PC-3 (cell line): ENCODE results near the gene ARPIN. TPM values are rescaled to one million over a fixed set of nuclear protein-coding genes. Genes with fewer than 3 reads are reported as not detected.

ENCODE experiments used
- ATAC-seq: fragments of 200-7000 bp; cut with Tn5 transposase; 2 replicates; pipeline ENCODE4 v1.9.1; 2020; ENCODE audit warnings: mild to moderate bottlenecking, moderate library complexity
- BruUV-seq: library from RNA; stranded (reverse); fragments of 400-500 nt; replicated peaks from 2 replicates; lab custom pipeline; 2021; lab: Mats Ljungman, UMichigan
- CTCF ChIA-PET: fragments of 300-600 bp; sonication (Branson Sonifier 250); formaldehyde crosslinking; loops from one replicate; lab custom pipeline; 2022; ENCODE audit warnings: antibody characterized with exemption; lab: Charles Lee
- POLR2A ChIA-PET: fragments of 300-600 bp; sonication (Branson Sonifier 250); formaldehyde crosslinking; loops from one replicate; lab custom pipeline; 2022; ENCODE audit warnings: antibody characterized with exemption; ENCODE audit not compliant: unreplicated experiment; lab: Charles Lee
- DNase-seq: peaks from one replicate; pipeline ENCODE4 v3.0.0-alpha.2; 2015
- H2AFZ ChIP-seq: fragments of 300-600 bp; sonication (generic); 2 replicates; pipeline ENCODE4 v1.6.0; 2016; ENCODE audit warnings: antibody characterized with exemption, low read length
- H3F3A ChIP-seq: fragments of 300-600 bp; sonication (generic); one replicate; pipeline ENCODE4 v1.6.0; 2017; ENCODE audit warnings: antibody characterized with exemption, low read length, control low read depth, mild to moderate bottlenecking; ENCODE audit not compliant: unreplicated experiment
- H3K27ac ChIP-seq: fragments of 300-600 bp; sonication (generic); 2 replicates; pipeline ENCODE4 v1.5.1; 2016; ENCODE audit warnings: mild to moderate bottlenecking, low read length
- H3K27me3 ChIP-seq: fragments of 300-600 bp; sonication (generic); 2 replicates; pipeline ENCODE4 v1.6.1; 2016; ENCODE audit warnings: low read length, mixed read lengths
- H3K36me3 ChIP-seq: fragments of 300-600 bp; sonication (generic); 2 replicates; pipeline ENCODE4 v1.6.1; 2016; ENCODE audit warnings: low read depth, mixed run types, low read length, mixed read lengths
- H3K4me1 ChIP-seq: fragments of 300-600 bp; sonication (generic); 2 replicates; pipeline ENCODE4 v1.5.1; 2016; ENCODE audit warnings: low read length; ENCODE audit not compliant: insufficient read depth
- H3K4me2 ChIP-seq: fragments of 300-600 bp; sonication (generic); 2 replicates; pipeline ENCODE4 v1.6.0; 2016; ENCODE audit warnings: low read length
- H3K4me3 ChIP-seq: fragments of 300-600 bp; sonication (generic); 2 replicates; pipeline ENCODE4 v1.5.1; 2016; ENCODE audit warnings: mild to moderate bottlenecking, low read length, mixed read lengths
- H3K79me2 ChIP-seq: fragments of 300-600 bp; sonication (generic); 2 replicates; pipeline ENCODE4 v1.6.1; 2017; ENCODE audit warnings: low read length, mixed read lengths
- H3K9ac ChIP-seq: fragments of 300-600 bp; sonication (generic); 2 replicates; pipeline ENCODE4 v1.6.0; 2016; ENCODE audit warnings: mild to moderate bottlenecking, low read length
- H3K9me2 ChIP-seq: fragments of 300-600 bp; sonication (generic); replicated peaks from 2 replicates; pipeline ENCODE4 v1.6.1; 2016; ENCODE audit warnings: mixed run types, low read length, mixed read lengths
- H3K9me3 ChIP-seq: fragments of 300-600 bp; sonication (generic); 2 replicates; pipeline ENCODE4 v1.6.1; 2016; ENCODE audit warnings: low read length, mixed read lengths
- H4K20me1 ChIP-seq: fragments of 300-600 bp; sonication (generic); 2 replicates; pipeline ENCODE4 v1.6.1; 2016; ENCODE audit warnings: low read length, mixed read lengths
- EZH2 ChIP-seq: fragments of 300-600 bp; sonication (generic); IDR thresholded peaks from one replicate; pipeline ENCODE4 v1.6.1; 2017; ENCODE audit warnings: antibody characterized with exemption, mild to moderate bottlenecking, low read length; ENCODE audit not compliant: unreplicated experiment
- EZH2phosphoT487 ChIP-seq: fragments of 300-600 bp; sonication (generic); IDR thresholded peaks from 2 replicates; pipeline ENCODE4 v1.6.1; 2018; ENCODE audit warnings: mild to moderate bottlenecking, antibody characterized with exemption, low read length, borderline replicate concordance
- intact Hi-C: fragments of 100-400 bp; cut with micrococcal nuclease; formaldehyde crosslinking; loops from 2 replicates; pipeline ENCODE4 v1.9.0; 2023
- total RNA-seq: library from RNA; depleted of rRNA; stranded (reverse); fragments of >200 nt; gene quantifications from 2 replicates; pipeline ENCODE4 v1.2.3, GENCODE V29; 2014
- TF ChIP-seq, protein P1 (sequence below): fragments of 300-600 bp; sonication (generic); conservative IDR thresholded peaks from 2 replicates; pipeline ENCODE4 v1.5.1; 2017; ENCODE audit warnings: antibody characterized with exemption, low read depth, mild to moderate bottlenecking, low read length

ARPIN gene
- total RNA-seq, 1 experiment from 2014 or later, result 8.0 TPM

DNA sequence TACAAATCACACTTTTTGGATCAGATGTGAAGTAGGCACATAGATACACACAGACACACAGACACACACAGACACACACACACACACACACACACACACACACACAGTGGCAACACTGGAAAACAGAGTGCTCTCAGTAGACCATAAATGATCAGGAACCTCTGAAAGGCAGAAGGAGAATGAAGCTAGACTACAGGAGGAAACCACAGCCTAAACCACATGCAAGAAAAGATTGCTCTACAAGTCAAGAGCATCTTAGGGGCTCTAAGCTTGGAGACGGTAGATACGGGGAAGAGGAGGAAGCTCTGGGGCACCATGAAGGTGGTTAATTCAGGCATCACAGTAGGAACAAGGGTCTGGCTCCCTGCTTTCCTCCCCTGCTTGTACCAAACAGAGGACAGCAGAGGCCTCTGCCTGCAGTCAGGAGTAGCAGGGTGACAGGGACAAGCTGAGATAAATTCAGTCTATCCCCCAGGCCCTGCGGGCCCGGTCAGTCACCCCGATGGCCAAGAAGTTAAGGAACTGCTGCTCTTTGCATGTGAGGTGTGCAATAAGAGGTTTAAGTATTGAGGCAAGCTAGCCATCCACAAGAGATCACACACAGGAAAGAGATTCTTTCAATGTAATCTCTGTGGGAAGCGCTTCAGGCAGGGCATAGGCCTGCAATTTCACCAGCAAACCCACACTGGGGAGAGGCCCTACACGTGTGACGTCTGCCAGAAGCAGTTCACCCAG is 23.5 kb upstream of the ARPIN start:
- peak overlapping the region; percentile 94 for H3K27ac ChIP-seq
- peak overlapping the region; percentile 40 for H3K9ac ChIP-seq
- H3K27me3 ChIP-seq, result no peaks in the 10 kb centered on the region
- ATAC-seq (no peak), DNase-seq (no peak)
- H3K4me2 ChIP-seq, result peak overlapping the region; percentile 78; the same call in 1 of the 2 replicates
- H3K36me3 ChIP-seq, result no peaks in the 10 kb centered on the region
- peak overlapping the region; percentile 8 for H2AFZ ChIP-seq
- no peaks in the 10 kb centered on the region for H3K9me2 ChIP-seq
- no peaks in the 10 kb centered on the region for H3K79me2 ChIP-seq
- CTCF ChIA-PET, result no interaction called here
- POLR2A ChIA-PET, result interaction anchor here (0.6 kb wide), 1 partner anchor 78 kb away, joined by 6 read pairs; no protein-coding TSS in a partner anchor
- H3F3A ChIP-seq, result no peaks in the 10 kb centered on the region
- no peak for TF ChIP-seq EZH2phosphoT487
- no peak for TF ChIP-seq EZH2
- TF ChIP-seq, protein P1, sequence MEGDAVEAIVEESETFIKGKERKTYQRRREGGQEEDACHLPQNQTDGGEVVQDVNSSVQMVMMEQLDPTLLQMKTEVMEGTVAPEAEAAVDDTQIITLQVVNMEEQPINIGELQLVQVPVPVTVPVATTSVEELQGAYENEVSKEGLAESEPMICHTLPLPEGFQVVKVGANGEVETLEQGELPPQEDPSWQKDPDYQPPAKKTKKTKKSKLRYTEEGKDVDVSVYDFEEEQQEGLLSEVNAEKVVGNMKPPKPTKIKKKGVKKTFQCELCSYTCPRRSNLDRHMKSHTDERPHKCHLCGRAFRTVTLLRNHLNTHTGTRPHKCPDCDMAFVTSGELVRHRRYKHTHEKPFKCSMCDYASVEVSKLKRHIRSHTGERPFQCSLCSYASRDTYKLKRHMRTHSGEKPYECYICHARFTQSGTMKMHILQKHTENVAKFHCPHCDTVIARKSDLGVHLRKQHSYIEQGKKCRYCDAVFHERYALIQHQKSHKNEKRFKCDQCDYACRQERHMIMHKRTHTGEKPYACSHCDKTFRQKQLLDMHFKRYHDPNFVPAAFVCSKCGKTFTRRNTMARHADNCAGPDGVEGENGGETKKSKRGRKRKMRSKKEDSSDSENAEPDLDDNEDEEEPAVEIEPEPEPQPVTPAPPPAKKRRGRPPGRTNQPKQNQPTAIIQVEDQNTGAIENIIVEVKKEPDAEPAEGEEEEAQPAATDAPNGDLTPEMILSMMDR, result no peak
- H4K20me1 ChIP-seq, result no peaks in the 10 kb centered on the region
- intact Hi-C loops, result no loop called here
- H3K9me3 ChIP-seq, result no peaks in the 10 kb centered on the region
- TSS peak; percentile 80 for BruUV-seq
- peaks cover 17% of the 10 kb centered on the region for H3K4me1 ChIP-seq
- no peak overlapping the region for H3K4me3 ChIP-seq

DNA sequence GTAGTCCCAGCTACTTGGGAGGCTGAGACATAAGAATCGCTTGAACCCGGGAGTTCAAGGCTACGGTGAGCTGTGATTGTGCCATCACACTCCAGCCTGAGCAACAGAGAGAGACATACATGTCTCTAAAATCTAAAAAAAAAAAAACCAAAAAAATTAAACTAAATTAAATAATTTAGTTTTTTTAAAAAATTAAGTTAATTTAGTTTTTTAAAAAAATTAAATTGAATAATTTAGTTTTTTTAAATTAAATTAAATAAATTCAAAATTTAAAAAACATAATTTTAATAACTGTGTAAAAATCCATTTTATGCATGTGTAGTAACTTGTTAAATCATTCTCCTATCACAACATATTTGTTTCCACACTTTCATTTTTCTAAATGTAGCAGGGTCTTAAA is 20.1 kb upstream of the ARPIN start:
- H3K27ac ChIP-seq, result no peak overlapping the region
- no peaks in the 10 kb centered on the region for H3K9me2 ChIP-seq
- H3K36me3 ChIP-seq, result no peaks in the 10 kb centered on the region
- H3K9me3 ChIP-seq, result no peaks in the 10 kb centered on the region
- ChIA-PET POLR2A (no interaction called here), CTCF (interaction anchor here (0.6 kb wide), 1 partner anchor 152 kb away, joined by 3 read pairs; no protein-coding TSS in a partner anchor)
- TF ChIP-seq, protein P1, result no peak
- TF ChIP-seq EZH2phosphoT487 (no peak), EZH2 (no peak)
- ATAC-seq (no peak), DNase-seq (no peak)
- H3K4me3 ChIP-seq, result no peak overlapping the region
- H3K27me3 ChIP-seq, result no peaks in the 10 kb centered on the region
- no peaks in the 10 kb centered on the region for H4K20me1 ChIP-seq
- H3K4me2 ChIP-seq, result no peak overlapping the region
- H2AFZ ChIP-seq, result no peak overlapping the region
- intact Hi-C loops, result no loop called here
- no TSS peak for BruUV-seq
- peaks cover 17% of the 10 kb centered on the region for H3K4me1 ChIP-seq
- no peaks in the 10 kb centered on the region for H3K79me2 ChIP-seq
- no peaks in the 10 kb centered on the region for H3F3A ChIP-seq
- no peak overlapping the region for H3K9ac ChIP-seq

DNA sequence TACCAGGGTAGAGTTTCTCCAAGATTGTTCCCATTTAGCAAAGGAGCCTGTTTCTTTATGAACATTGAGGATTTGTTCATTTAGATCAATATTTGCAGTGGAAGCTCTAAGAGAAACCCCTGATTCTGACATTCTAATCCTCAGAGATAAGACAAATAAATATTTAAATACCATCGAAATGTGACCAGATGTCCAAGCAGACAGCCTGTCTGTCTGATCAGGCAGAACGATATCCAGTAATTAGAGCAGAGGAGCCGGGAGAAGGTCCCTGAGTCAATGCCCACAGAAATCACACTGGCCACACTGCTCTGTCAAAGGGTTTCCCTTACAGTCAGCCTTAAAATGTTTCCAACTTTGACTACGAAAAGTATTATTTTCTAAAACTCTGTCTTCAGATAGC is 15.7 kb upstream of the ARPIN start:
- no TSS peak for BruUV-seq
- Histone ChIP-seq H2AFZ (no peak overlapping the region), H3K36me3 (no peaks in the 10 kb centered on the region), H3K4me2 (no peak overlapping the region), H3K4me3 (no peak overlapping the region), H3K27me3 (no peaks in the 10 kb centered on the region), H3F3A (no peaks in the 10 kb centered on the region), H3K9me3 (no peaks in the 10 kb centered on the region), H3K79me2 (no peaks in the 10 kb centered on the region), H4K20me1 (no peaks in the 10 kb centered on the region), H3K9me2 (no peaks in the 10 kb centered on the region), H3K4me1 (no peaks in the 10 kb centered on the region), H3K27ac (no peak overlapping the region), H3K9ac (no peak overlapping the region)
- CTCF ChIA-PET, result no interaction called here
- intact Hi-C loops, result no loop called here
- POLR2A ChIA-PET, result no interaction called here
- no peak for DNase-seq
- no peak for ATAC-seq
- TF ChIP-seq EZH2 (no peak), EZH2phosphoT487 (no peak)
- TF ChIP-seq, protein P1, result no peak
